PC-3 (cell line): Measurements from ENCODE around the gene CBX1. TPM values are rescaled to one million over a fixed set of nuclear protein-coding genes. Genes with fewer than 3 reads are reported as not detected.

ENCODE experiments used
- ATAC-seq: fragments of 200-7000 bp; cut with Tn5 transposase; 2 replicates; pipeline ENCODE4 v1.9.1; 2020; ENCODE audit warnings: mild to moderate bottlenecking, moderate library complexity
- BruUV-seq: library from RNA; stranded (reverse); fragments of 400-500 nt; replicated peaks from 2 replicates; lab custom pipeline; 2021; lab: Mats Ljungman, UMichigan
- CTCF ChIA-PET: fragments of 300-600 bp; sonication (Branson Sonifier 250); formaldehyde crosslinking; loops from one replicate; lab custom pipeline; 2022; ENCODE audit warnings: antibody characterized with exemption; lab: Charles Lee
- POLR2A ChIA-PET: fragments of 300-600 bp; sonication (Branson Sonifier 250); formaldehyde crosslinking; loops from one replicate; lab custom pipeline; 2022; ENCODE audit warnings: antibody characterized with exemption; ENCODE audit not compliant: unreplicated experiment; lab: Charles Lee
- DNase-seq: peaks from one replicate; pipeline ENCODE4 v3.0.0-alpha.2; 2015
- H2AFZ ChIP-seq: fragments of 300-600 bp; sonication (generic); 2 replicates; pipeline ENCODE4 v1.6.0; 2016; ENCODE audit warnings: antibody characterized with exemption, low read length
- H3F3A ChIP-seq: fragments of 300-600 bp; sonication (generic); one replicate; pipeline ENCODE4 v1.6.0; 2017; ENCODE audit warnings: antibody characterized with exemption, low read length, control low read depth, mild to moderate bottlenecking; ENCODE audit not compliant: unreplicated experiment
- H3K27ac ChIP-seq: fragments of 300-600 bp; sonication (generic); 2 replicates; pipeline ENCODE4 v1.5.1; 2016; ENCODE audit warnings: mild to moderate bottlenecking, low read length
- H3K27me3 ChIP-seq: fragments of 300-600 bp; sonication (generic); 2 replicates; pipeline ENCODE4 v1.6.1; 2016; ENCODE audit warnings: low read length, mixed read lengths
- H3K36me3 ChIP-seq: fragments of 300-600 bp; sonication (generic); 2 replicates; pipeline ENCODE4 v1.6.1; 2016; ENCODE audit warnings: low read depth, mixed run types, low read length, mixed read lengths
- H3K4me1 ChIP-seq: fragments of 300-600 bp; sonication (generic); 2 replicates; pipeline ENCODE4 v1.5.1; 2016; ENCODE audit warnings: low read length; ENCODE audit not compliant: insufficient read depth
- H3K4me2 ChIP-seq: fragments of 300-600 bp; sonication (generic); 2 replicates; pipeline ENCODE4 v1.6.0; 2016; ENCODE audit warnings: low read length
- H3K4me3 ChIP-seq: fragments of 300-600 bp; sonication (generic); 2 replicates; pipeline ENCODE4 v1.5.1; 2016; ENCODE audit warnings: mild to moderate bottlenecking, low read length, mixed read lengths
- H3K79me2 ChIP-seq: fragments of 300-600 bp; sonication (generic); 2 replicates; pipeline ENCODE4 v1.6.1; 2017; ENCODE audit warnings: low read length, mixed read lengths
- H3K9ac ChIP-seq: fragments of 300-600 bp; sonication (generic); 2 replicates; pipeline ENCODE4 v1.6.0; 2016; ENCODE audit warnings: mild to moderate bottlenecking, low read length
- H3K9me2 ChIP-seq: fragments of 300-600 bp; sonication (generic); replicated peaks from 2 replicates; pipeline ENCODE4 v1.6.1; 2016; ENCODE audit warnings: mixed run types, low read length, mixed read lengths
- H3K9me3 ChIP-seq: fragments of 300-600 bp; sonication (generic); 2 replicates; pipeline ENCODE4 v1.6.1; 2016; ENCODE audit warnings: low read length, mixed read lengths
- H4K20me1 ChIP-seq: fragments of 300-600 bp; sonication (generic); 2 replicates; pipeline ENCODE4 v1.6.1; 2016; ENCODE audit warnings: low read length, mixed read lengths
- EZH2 ChIP-seq: fragments of 300-600 bp; sonication (generic); IDR thresholded peaks from one replicate; pipeline ENCODE4 v1.6.1; 2017; ENCODE audit warnings: antibody characterized with exemption, mild to moderate bottlenecking, low read length; ENCODE audit not compliant: unreplicated experiment
- EZH2phosphoT487 ChIP-seq: fragments of 300-600 bp; sonication (generic); IDR thresholded peaks from 2 replicates; pipeline ENCODE4 v1.6.1; 2018; ENCODE audit warnings: mild to moderate bottlenecking, antibody characterized with exemption, low read length, borderline replicate concordance
- intact Hi-C: fragments of 100-400 bp; cut with micrococcal nuclease; formaldehyde crosslinking; loops from 2 replicates; pipeline ENCODE4 v1.9.0; 2023
- total RNA-seq: library from RNA; depleted of rRNA; stranded (reverse); fragments of >200 nt; gene quantifications from 2 replicates; pipeline ENCODE4 v1.2.3, GENCODE V29; 2014
- TF ChIP-seq, protein P1 (sequence below): fragments of 300-600 bp; sonication (generic); conservative IDR thresholded peaks from 2 replicates; pipeline ENCODE4 v1.5.1; 2017; ENCODE audit warnings: antibody characterized with exemption, low read depth, mild to moderate bottlenecking, low read length

CBX1 gene
- total RNA-seq, 1 experiment from 2014 or later = 119 TPM

GRCh38 chr17:48047741-48048383 is 53.4 kb downstream of the CBX1 start, which contains the start of gene NFE2L1:
NFE2L1 (plus strand) TSS chr17:48048359; CDS start chr17:48051119, 2,760 bp downstream.
- Histone ChIP-seq H3K9ac (peak within 1 kb of the TSS; percentile 97), H3K4me3 (peak within 1 kb of the TSS; percentile 69), H3K27ac (peak within 1 kb of the TSS; percentile 92), H3F3A (no peaks in the 10 kb centered on the region), H3K36me3 (peaks cover 20% of the 10 kb centered on the region), H3K4me2 (peak within 1 kb of the TSS; percentile 84), H4K20me1 (peaks cover 24% of the 10 kb centered on the region), H3K27me3 (no peaks in the 10 kb centered on the region), H3K9me3 (no peaks in the 10 kb centered on the region), H2AFZ (peak within 1 kb of the TSS; percentile 85), H3K79me2 (peaks cover 51% of the 10 kb centered on the region), H3K9me2 (no peaks in the 10 kb centered on the region), H3K4me1 (peaks cover 60% of the 10 kb centered on the region)
- no peak for TF ChIP-seq EZH2
- TF ChIP-seq, protein P1, sequence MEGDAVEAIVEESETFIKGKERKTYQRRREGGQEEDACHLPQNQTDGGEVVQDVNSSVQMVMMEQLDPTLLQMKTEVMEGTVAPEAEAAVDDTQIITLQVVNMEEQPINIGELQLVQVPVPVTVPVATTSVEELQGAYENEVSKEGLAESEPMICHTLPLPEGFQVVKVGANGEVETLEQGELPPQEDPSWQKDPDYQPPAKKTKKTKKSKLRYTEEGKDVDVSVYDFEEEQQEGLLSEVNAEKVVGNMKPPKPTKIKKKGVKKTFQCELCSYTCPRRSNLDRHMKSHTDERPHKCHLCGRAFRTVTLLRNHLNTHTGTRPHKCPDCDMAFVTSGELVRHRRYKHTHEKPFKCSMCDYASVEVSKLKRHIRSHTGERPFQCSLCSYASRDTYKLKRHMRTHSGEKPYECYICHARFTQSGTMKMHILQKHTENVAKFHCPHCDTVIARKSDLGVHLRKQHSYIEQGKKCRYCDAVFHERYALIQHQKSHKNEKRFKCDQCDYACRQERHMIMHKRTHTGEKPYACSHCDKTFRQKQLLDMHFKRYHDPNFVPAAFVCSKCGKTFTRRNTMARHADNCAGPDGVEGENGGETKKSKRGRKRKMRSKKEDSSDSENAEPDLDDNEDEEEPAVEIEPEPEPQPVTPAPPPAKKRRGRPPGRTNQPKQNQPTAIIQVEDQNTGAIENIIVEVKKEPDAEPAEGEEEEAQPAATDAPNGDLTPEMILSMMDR = no peak
- no peak for TF ChIP-seq EZH2phosphoT487
- no TSS peak for BruUV-seq
- intact Hi-C loops = loop anchor here (1.0 to 2.0 kb wide), 2 partner anchors 22 to 53 kb away; partner anchors contain the start of gene CBX1
- DNase-seq (peak; percentile 100), ATAC-seq (peak; percentile 89)
- ChIA-PET CTCF (interaction anchor here (0.6 to 2.9 kb wide), 3 partner anchors 20 to 550 kb away, joined by 3 to 42 read pairs (median 4); no protein-coding TSS in a partner anchor), POLR2A (interaction anchor here (0.5 to 0.8 kb wide), 8 partner anchors 17 to 1315 kb away, joined by 3 to 23 read pairs (median 4); partner anchors contain the start of genes LRRC46 and MRPL10)

DNA sequence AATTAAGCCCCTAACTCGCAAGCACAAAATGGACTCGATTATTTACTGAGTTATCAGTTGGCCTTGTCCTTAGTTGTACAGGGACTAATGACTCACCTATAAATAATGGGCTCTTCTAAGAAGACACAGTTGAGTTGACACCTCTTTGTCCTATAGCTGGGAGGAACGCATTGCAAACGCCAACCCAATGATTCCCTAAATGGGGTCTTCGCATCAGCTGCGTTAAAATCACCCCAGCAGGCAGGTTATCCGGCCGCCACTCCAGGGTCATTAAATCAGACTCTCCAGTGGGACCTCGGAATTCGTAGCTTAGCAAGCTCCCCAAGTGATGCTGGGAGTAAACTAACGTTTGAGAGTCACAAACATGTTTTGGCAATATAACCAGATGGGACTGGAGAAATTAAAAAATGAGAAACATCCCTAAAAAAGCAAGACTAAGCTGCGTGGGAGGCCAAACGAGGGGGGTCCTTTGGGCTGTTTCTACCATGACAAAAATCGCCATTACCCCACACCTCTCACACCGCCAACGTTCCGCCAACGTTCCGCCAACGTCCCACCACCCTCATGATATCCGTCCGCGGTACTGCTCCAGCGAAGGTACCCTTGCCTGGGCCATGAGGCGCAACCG is 54.1 kb downstream of the CBX1 start:
- H3K36me3 ChIP-seq = peaks cover 14% of the 10 kb centered on the region
- intact Hi-C loops = no loop called here
- peaks cover 19% of the 10 kb centered on the region; the same call in 1 of the 2 replicates for H4K20me1 ChIP-seq
- CTCF ChIA-PET = no interaction called here
- ATAC-seq = no peak
- H3F3A ChIP-seq = no peaks in the 10 kb centered on the region
- H3K9me2 ChIP-seq = no peaks in the 10 kb centered on the region
- H3K4me3 ChIP-seq = peak overlapping the region; percentile 69
- H3K9ac ChIP-seq = peak overlapping the region; percentile 97
- TF ChIP-seq, protein P1 = no peak
- TF ChIP-seq EZH2 = no peak
- no peak for TF ChIP-seq EZH2phosphoT487
- POLR2A ChIA-PET = interaction anchor here (0.7 kb wide), 1 partner anchor 14 kb away, joined by 4 read pairs; no protein-coding TSS in a partner anchor
- no peaks in the 10 kb centered on the region for H3K27me3 ChIP-seq
- H3K9me3 ChIP-seq = no peaks in the 10 kb centered on the region
- H3K79me2 ChIP-seq = peaks cover 45% of the 10 kb centered on the region
- H3K27ac ChIP-seq = peak overlapping the region; percentile 63
- H2AFZ ChIP-seq = peak overlapping the region; percentile 82
- BruUV-seq = TSS peak; percentile 87
- peaks cover 53% of the 10 kb centered on the region for H3K4me1 ChIP-seq
- DNase-seq = no peak
- H3K4me2 ChIP-seq = peak overlapping the region; percentile 83
